Keratinocyte (primary cell): ENCODE results near the gene FNDC1. TPM values are rescaled to one million over a fixed set of nuclear protein-coding genes. Genes with fewer than 3 reads are reported as not detected.
"Not testable (repeated sequence)": the region's sequence is repeated elsewhere in the genome, so short reads cannot be mapped to it uniquely, and the experiment has no call there.

Source experiments
- DNase-seq: peaks from one replicate; pipeline ENCODE4 v3.0.0-alpha.2; 2011; ENCODE audit warnings: low read depth, missing footprints, low spot score
- FAIRE-seq: peaks from 2 replicates; lab custom pipeline; 2011; peaks lifted over from hg19 to GRCh38; lab: Jason Lieb, UNC
- H2AFZ ChIP-seq: 2 replicates; pipeline ENCODE4 v1.6.0; 2012; ENCODE audit warnings: low read length, control low read depth, inconsistent platforms; ENCODE audit not compliant: control insufficient read depth
- H3K27ac ChIP-seq: 2 replicates; pipeline ENCODE4 v1.5.1; 2011; ENCODE audit warnings: low read length; ENCODE audit not compliant: control insufficient read depth, insufficient read depth
- H3K27me3 ChIP-seq: 3 replicates; pipeline ENCODE4 v1.6.0; 2011; ENCODE audit warnings: low read length; ENCODE audit not compliant: control insufficient read depth, insufficient read depth; ENCODE audit errors: extremely low read depth
- H3K36me3 ChIP-seq, 2 experiments: 2 replicates in 1 of 2; 3 replicates in 1 of 2; pipeline ENCODE4 v1.5.1; 2011; ENCODE audit warnings: low read length in 2 of 2, mild to moderate bottlenecking in 1 of 2; ENCODE audit not compliant: control insufficient read depth in 2 of 2, insufficient read depth in 2 of 2; ENCODE audit errors: extremely low read depth in 1 of 2
- H3K4me1 ChIP-seq: 3 replicates; pipeline ENCODE4 v1.5.1; 2011; ENCODE audit warnings: low read length; ENCODE audit not compliant: control insufficient read depth, insufficient read depth; ENCODE audit errors: extremely low read depth
- H3K4me2 ChIP-seq: 3 replicates; pipeline ENCODE4 v1.6.0; 2011; ENCODE audit warnings: low read depth, low read length; ENCODE audit not compliant: control insufficient read depth, insufficient read depth; ENCODE audit errors: extremely low read depth
- H3K4me3 ChIP-seq, 3 experiments: fragments of 200-600 bp in 1 of 3; sonication (generic) in 1 of 3; 2 replicates in 2 of 3; 3 replicates in 1 of 3; pipeline ENCODE4 v1.5.1; 2011 to 2016; ENCODE audit warnings: low read length in 3 of 3, mild to moderate bottlenecking in 3 of 3, control low read depth in 2 of 3, inconsistent platforms in 1 of 3, low read depth in 1 of 3, mixed read lengths in 1 of 3, mixed run types in 1 of 3, moderate library complexity in 1 of 3; ENCODE audit not compliant: control insufficient read depth in 2 of 3, insufficient read depth in 2 of 3; ENCODE audit errors: extremely low read depth in 1 of 3
- H3K79me2 ChIP-seq: 2 replicates; pipeline ENCODE4 v1.6.0; 2012; ENCODE audit warnings: low read length; ENCODE audit not compliant: control insufficient read depth, insufficient read depth
- H3K9ac ChIP-seq: 3 replicates; pipeline ENCODE4 v1.6.0; 2011; ENCODE audit warnings: low read length; ENCODE audit not compliant: control insufficient read depth, insufficient read depth; ENCODE audit errors: extremely low read depth
- H3K9me1 ChIP-seq: 3 replicates; pipeline ENCODE4 v1.6.0; 2011; ENCODE audit warnings: low read length; ENCODE audit not compliant: control insufficient read depth, insufficient read depth; ENCODE audit errors: extremely low read depth
- H3K9me3 ChIP-seq: 2 replicates; pipeline ENCODE4 v1.5.1; 2012; ENCODE audit warnings: low read depth, low read length; ENCODE audit not compliant: control insufficient read depth
- H4K20me1 ChIP-seq: 3 replicates; pipeline ENCODE4 v1.6.0; 2011; ENCODE audit warnings: low read length; ENCODE audit not compliant: control insufficient read depth, insufficient read depth; ENCODE audit errors: extremely low read depth
- EZH2 ChIP-seq: IDR thresholded peaks from one replicate; pipeline ENCODE4 v1.6.1; 2012; ENCODE audit warnings: inconsistent platforms, mild to moderate bottlenecking, low read length, moderate library complexity
- dilution Hi-C: fragments of 300-500 bp; cut with MboI; formaldehyde crosslinking; loops from one replicate; pipeline ENCODE4 v1.7.0; 2020; ENCODE audit warnings: low sequenced_read_pairs; ENCODE audit not compliant: extremely low pct_ligation_motif_present
- polyA plus RNA-seq, 5 experiments: library from polyadenylated mRNA; depleted of rRNA in 3 of 5; stranded (reverse) in 3 of 5; stranded (forward) in 1 of 5; unstranded in 1 of 5; fragments of >200 nt; gene quantifications; 1 replicate in 1 of 5; 2 replicates in 3 of 5; 3 replicates in 1 of 5; pipeline versions ENCODE4 v1.2.1 to v1.2.3, GENCODE V29; 2011 to 2012; ENCODE audit warnings: missing spikeins in 2 of 5, low read depth in 1 of 5, low replicate concordance in 1 of 5
- TF ChIP-seq, protein P1 (sequence below), 3 experiments: IDR thresholded peaks in 1 of 3; conservative IDR thresholded peaks in 1 of 3; optimal IDR thresholded peaks in 1 of 3; 2 replicates in 2 of 3; 3 replicates in 1 of 3; pipeline versions ENCODE3 to v1.5.1; 2011; ENCODE audit warnings: low read length in 3 of 3, mild to moderate bottlenecking in 3 of 3, moderate library complexity in 2 of 3, control low read depth in 1 of 3, inconsistent platforms in 1 of 3; ENCODE audit not compliant: insufficient read depth in 2 of 3; ENCODE audit errors: extremely low read depth in 1 of 3

FNDC1 gene
- polyA plus RNA-seq, 1 donor (not counting 4 experiments of a cell fraction or from before 2014, with no cell fraction given): not detected

DNA sequence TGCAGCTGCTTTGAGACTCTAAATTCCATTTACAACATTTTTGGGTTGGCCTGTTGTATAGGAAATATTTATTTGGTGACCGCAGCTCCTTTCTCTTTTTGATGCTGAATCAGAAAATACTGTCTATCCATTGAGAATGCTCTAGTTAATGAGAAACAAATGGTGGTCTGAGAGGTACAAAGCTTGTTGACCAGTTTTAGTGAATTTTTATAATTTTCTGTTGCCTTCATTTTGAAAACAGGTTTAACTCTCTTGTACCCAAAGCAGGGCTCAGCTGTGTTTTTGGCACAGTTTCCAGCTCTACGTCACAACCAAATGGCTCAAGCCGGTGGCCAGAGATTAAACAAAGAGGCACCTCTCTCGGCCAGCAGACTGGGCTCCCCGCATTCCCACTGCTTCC, 113.2 kb downstream of the FNDC1 start:
- H3K9me3 ChIP-seq: no peaks in the 10 kb centered on the region
- dilution Hi-C loops: no loop called here
- TF ChIP-seq, protein P1, sequence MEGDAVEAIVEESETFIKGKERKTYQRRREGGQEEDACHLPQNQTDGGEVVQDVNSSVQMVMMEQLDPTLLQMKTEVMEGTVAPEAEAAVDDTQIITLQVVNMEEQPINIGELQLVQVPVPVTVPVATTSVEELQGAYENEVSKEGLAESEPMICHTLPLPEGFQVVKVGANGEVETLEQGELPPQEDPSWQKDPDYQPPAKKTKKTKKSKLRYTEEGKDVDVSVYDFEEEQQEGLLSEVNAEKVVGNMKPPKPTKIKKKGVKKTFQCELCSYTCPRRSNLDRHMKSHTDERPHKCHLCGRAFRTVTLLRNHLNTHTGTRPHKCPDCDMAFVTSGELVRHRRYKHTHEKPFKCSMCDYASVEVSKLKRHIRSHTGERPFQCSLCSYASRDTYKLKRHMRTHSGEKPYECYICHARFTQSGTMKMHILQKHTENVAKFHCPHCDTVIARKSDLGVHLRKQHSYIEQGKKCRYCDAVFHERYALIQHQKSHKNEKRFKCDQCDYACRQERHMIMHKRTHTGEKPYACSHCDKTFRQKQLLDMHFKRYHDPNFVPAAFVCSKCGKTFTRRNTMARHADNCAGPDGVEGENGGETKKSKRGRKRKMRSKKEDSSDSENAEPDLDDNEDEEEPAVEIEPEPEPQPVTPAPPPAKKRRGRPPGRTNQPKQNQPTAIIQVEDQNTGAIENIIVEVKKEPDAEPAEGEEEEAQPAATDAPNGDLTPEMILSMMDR (optimal IDR thresholded peaks at IDR 0.05 in 1 of 3, IDR thresholded peaks at IDR 0.05 in 1 of 3, conservative IDR thresholded peaks at IDR 0.05 in 1 of 3; ENCODE audit: extremely low read depth in 1 of 3, insufficient read depth in 2 of 3, low read length in 3 of 3): no peak
- no peak for TF ChIP-seq EZH2
- no peaks in the 10 kb centered on the region for H3K79me2 ChIP-seq
- H3K9ac ChIP-seq: no peak overlapping the region
- no peaks in the 10 kb centered on the region for H3K36me3 ChIP-seq
- no peak overlapping the region for H3K4me2 ChIP-seq
- no peak overlapping the region for H3K27ac ChIP-seq
- H3K27me3 ChIP-seq: no peaks in the 10 kb centered on the region
- no peak for DNase-seq
- peaks cover 16% of the 10 kb centered on the region for H3K4me1 ChIP-seq
- no peaks in the 10 kb centered on the region for H4K20me1 ChIP-seq
- no peak overlapping the region for H2AFZ ChIP-seq
- FAIRE-seq: no peak
- no peaks in the 10 kb centered on the region for H3K9me1 ChIP-seq
- no peak overlapping the region for H3K4me3 ChIP-seq

DNA sequence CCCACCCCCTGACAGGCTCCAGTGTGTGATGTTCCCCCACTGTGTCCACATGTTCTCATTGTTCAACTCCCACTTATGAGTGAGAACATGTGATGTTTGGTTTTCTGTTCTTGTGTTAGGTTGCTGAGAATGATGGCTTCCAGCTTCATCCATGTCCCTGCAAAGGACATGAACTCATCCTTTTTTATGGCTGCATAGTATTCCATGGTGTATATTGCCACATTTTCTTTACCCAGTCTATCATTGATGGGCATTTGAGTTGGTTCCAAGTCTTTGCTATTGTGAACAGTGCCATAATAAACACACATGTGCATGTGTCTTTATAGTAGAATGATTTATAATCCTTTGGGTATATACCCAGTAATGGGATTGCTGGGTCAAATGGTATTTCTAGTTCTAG, 115.5 kb downstream of the FNDC1 start:
- H3K4me2 ChIP-seq, FAIRE-seq, dilution Hi-C loops, H3K4me3 ChIP-seq, H3K27ac ChIP-seq, H3K9me1 ChIP-seq, DNase-seq, H3K9ac ChIP-seq, H4K20me1 ChIP-seq, H3K36me3 ChIP-seq, H3K4me1 ChIP-seq, H3K79me2 ChIP-seq, H3K9me3 ChIP-seq, H2AFZ ChIP-seq, H3K27me3 ChIP-seq: not testable (repeated sequence)

GRCh38 chr6:159298840-159299239, 129.6 kb downstream of the FNDC1 start:
- Histone ChIP-seq H3K4me1 (no peaks in the 10 kb centered on the region), H3K9me3 (no peaks in the 10 kb centered on the region), H3K9me1 (no peaks in the 10 kb centered on the region), H3K36me3 (no peaks in the 10 kb centered on the region), H3K27me3 (no peaks in the 10 kb centered on the region), H2AFZ (no peak overlapping the region), H3K27ac (no peak overlapping the region), H3K4me3 (no peak overlapping the region), H4K20me1 (no peaks in the 10 kb centered on the region), H3K4me2 (no peak overlapping the region), H3K9ac (no peak overlapping the region), H3K79me2 (no peaks in the 10 kb centered on the region)
- dilution Hi-C loops: no loop called here
- FAIRE-seq (no peak), DNase-seq (no peak)
- TF ChIP-seq EZH2: no peak
- TF ChIP-seq, protein P1 (optimal IDR thresholded peaks at IDR 0.05 in 1 of 3, IDR thresholded peaks at IDR 0.05 in 1 of 3, conservative IDR thresholded peaks at IDR 0.05 in 1 of 3; ENCODE audit: extremely low read depth in 1 of 3, insufficient read depth in 2 of 3, low read length in 3 of 3): no peak
